Muscle of leg (tissue), 11 donors: ENCODE results near the gene C1D. TPM values are rescaled to one million over a fixed set of nuclear protein-coding genes. Genes with fewer than 3 reads are reported as not detected.
"Not testable (repeated sequence)": the region's sequence is repeated elsewhere in the genome, so short reads cannot be mapped to it uniquely, and the experiment has no call there.

Experiments used
- DNase-seq: peaks from one replicate; pipeline ENCODE4 v3.0.0; 2013
- H3K27ac ChIP-seq: one replicate; pipeline ENCODE4 v1.5.1; 2013; ENCODE audit warnings: mild to moderate bottlenecking, low read length, control low read depth
- H3K27me3 ChIP-seq: one replicate; pipeline ENCODE4 v1.6.1; 2013; ENCODE audit warnings: low read length; ENCODE audit not compliant: control insufficient read depth, insufficient read depth
- H3K36me3 ChIP-seq: one replicate; pipeline ENCODE4 v1.6.1; 2013; ENCODE audit warnings: low read length; ENCODE audit not compliant: control insufficient read depth, insufficient read depth
- H3K4me1 ChIP-seq: one replicate; pipeline ENCODE4 v1.6.1; 2013; ENCODE audit warnings: low read length; ENCODE audit not compliant: control insufficient read depth, insufficient read depth
- H3K4me3 ChIP-seq: one replicate; pipeline ENCODE4 v1.5.1; 2013; ENCODE audit warnings: low read length, control low read depth
- H3K9me3 ChIP-seq: replicated peaks from 2 replicates; pipeline ENCODE4 v1.6.1; 2013; ENCODE audit warnings: low read depth, low read length; ENCODE audit not compliant: control insufficient read depth
- whole genome bisulfite sequencing: methylation state at CpG from one replicate; pipeline ENCODE4 v1.1.5; 2013; ENCODE audit warnings: missing lambda C conversion rate; ENCODE audit not compliant: insufficient coverage; 5-methylcytosine and 5-hydroxymethylcytosine counted together
- polyA plus RNA-seq, 8 donors: library from polyadenylated mRNA; unstranded; fragments of 120-200 nt; gene quantifications; one replicate each; pipeline versions ENCODE4 v1.2.1 to v1.2.3, GENCODE V29; 2013; ENCODE audit warnings: inconsistent platforms in 1 of 8, low replicate concordance in 1 of 8; ENCODE audit not compliant: insufficient read length in 8 of 8, insufficient read depth in 1 of 8
- total RNA-seq: library from RNA; stranded (reverse); fragments of 120-200 nt; gene quantifications from one replicate; pipeline ENCODE4 v1.2.4, GENCODE V29; 2013

Gene C1D
- total and polyA plus RNA-seq, 9 donors, result 18.4 to 37.1 (median 30.0) TPM

DNA sequence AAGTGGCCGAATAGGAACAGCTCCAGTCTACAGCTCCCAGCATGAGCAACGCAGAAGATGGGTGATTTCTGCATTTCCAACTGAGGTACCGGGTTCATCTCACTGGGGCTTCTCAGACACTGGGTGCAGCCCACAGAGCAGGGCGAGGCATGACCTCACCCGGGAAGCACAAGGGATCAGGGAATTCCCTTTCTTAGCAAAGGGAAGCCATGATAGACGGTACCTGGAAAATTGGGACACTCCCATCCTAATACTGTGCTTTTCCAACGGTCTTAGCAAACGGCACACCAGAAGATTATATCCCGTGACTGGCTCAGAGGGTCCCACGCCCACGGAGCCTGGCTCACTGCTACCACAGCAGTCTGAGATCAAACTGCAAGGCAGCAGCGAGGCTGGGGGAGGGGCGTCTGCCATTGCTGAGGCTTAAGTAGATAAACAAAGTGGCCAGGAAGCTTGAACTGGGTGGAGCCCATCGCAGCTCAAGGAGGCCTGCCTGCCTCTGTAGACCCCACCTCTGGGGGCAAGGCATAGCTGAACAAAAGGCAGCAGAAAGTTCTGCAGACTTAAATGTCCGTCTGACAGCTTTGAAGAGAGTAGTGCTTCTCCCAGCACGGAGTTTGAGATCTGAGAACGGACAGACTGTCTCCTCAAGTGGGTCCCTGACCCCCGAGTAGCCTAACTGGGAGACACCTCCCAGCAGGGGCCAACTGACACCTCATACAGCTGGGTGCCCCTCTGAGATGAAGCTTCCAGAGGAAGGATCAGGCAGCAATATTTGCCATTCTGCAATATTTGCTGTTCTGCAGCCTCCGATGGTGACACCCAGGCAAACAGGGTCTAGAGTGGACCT, 1.2 kb upstream of the C1D start:
- 83% methylated on average over 14 of the region's 19 CpGs for WGBS
- H3K36me3 ChIP-seq, H3K27ac ChIP-seq, H3K4me1 ChIP-seq, H3K27me3 ChIP-seq, H3K4me3 ChIP-seq, H3K9me3 ChIP-seq: not testable (repeated sequence)
- peak; percentile 3 for DNase-seq

DNA sequence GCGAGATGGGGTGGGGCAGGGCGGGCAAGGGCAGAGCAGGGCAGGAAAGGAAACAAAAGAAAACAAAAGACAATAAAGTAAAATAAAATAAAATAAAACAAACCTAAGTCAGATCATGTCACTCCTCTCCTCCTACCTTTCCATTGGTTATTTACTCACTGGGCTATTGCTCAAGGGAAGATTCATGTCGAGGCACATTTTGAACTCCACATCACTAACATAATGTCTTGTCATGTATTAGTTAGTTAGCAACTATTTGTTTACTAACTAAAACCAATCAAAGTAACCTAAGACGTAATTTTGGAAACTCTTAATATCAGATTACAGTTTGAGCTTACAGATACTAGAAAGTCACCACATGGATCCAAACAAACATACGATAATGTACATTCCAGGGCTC, 2.2 kb downstream of the C1D start:
- Histone ChIP-seq H3K4me3 (no peak overlapping the region), H3K9me3 (no peaks in the 10 kb centered on the region), H3K36me3 (no peaks in the 10 kb centered on the region), H3K27ac (no peak overlapping the region), H3K4me1 (no peaks in the 10 kb centered on the region), H3K27me3 (no peaks in the 10 kb centered on the region)
- no CpG with 5 or more reads among the region's 5 CpGs for WGBS
- DNase-seq, result no peak

DNA sequence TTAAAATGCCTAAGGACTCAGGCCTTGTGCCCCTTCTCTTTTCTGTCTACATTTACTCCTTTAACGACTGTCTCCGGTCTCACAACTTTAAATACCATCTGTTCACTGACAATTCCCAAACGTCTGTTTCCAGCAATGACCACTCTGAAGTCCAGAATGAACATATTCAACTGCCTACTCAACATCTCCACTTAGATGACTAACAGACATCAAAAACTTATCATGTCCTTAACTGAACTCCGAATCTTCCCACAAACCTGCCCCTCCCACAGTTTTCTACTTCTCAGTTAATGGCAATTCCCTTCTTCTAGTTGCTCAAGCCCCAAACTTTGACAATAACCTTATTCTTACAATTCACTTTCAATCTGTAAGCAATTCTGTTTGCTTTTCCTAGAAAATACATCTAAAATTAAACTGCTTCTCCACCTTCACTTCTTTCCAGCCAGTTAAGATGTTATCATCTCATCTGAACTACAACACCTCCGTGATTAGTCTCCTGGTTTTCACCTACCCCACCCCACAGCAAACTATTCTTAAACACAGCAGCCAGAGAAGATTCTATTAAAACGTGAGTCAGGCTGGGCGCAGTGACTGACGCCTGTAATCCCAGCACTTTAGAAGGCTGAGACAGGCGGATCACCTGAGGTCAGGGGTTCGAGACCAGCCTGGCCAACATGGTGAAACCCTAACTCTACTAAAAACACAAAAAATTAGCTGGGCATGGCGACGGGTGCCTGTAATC, 2.8 kb downstream of the C1D start:
- Histone ChIP-seq H3K27me3 (no peaks in the 10 kb centered on the region), H3K27ac (no peak overlapping the region), H3K4me1 (no peaks in the 10 kb centered on the region), H3K9me3 (no peaks in the 10 kb centered on the region), H3K4me3 (no peak overlapping the region), H3K36me3 (no peaks in the 10 kb centered on the region)
- WGBS, result 76% methylated on average over 11 of the region's 12 CpGs
- DNase-seq, result no peak

DNA sequence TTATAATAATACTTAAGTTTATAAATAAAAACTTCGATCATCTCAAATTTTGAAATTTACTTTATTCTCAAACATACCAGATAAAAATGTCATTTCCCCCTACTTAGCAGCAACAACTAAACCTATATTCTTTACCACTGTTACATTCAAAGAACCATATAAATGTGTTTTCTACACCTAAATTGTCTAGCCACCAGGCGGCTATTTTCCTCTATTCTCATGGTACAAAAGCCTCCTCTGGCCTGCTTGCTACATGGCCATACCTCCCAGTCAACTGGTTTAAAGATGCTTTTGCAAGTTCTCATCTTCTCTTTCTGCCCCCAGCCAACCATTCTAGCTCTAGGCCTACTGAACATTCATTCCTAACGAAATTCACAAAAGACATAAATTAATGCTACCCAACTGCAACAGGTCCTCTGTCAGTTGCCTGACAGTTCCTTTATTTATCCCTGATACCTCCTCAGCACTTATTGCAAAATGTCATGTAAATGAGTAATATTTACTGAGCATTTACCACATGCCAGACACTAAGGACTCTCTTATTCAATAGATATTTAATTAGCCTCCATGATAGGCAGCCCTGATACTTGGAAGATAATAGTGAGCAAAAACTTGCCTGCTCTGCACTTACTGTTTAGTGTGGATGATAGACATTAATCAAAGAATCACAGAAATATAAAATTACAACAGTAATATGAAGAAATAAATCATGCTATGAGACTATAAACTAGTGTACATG, 5.0 kb downstream of the C1D start:
- 85% methylated on average over 2 of the region's 3 CpGs for WGBS
- Histone ChIP-seq H3K27ac (no peak overlapping the region), H3K4me1 (no peaks in the 10 kb centered on the region), H3K36me3 (no peaks in the 10 kb centered on the region), H3K27me3 (no peaks in the 10 kb centered on the region), H3K4me3 (no peak overlapping the region), H3K9me3 (no peaks in the 10 kb centered on the region)
- DNase-seq, result no peak

DNA sequence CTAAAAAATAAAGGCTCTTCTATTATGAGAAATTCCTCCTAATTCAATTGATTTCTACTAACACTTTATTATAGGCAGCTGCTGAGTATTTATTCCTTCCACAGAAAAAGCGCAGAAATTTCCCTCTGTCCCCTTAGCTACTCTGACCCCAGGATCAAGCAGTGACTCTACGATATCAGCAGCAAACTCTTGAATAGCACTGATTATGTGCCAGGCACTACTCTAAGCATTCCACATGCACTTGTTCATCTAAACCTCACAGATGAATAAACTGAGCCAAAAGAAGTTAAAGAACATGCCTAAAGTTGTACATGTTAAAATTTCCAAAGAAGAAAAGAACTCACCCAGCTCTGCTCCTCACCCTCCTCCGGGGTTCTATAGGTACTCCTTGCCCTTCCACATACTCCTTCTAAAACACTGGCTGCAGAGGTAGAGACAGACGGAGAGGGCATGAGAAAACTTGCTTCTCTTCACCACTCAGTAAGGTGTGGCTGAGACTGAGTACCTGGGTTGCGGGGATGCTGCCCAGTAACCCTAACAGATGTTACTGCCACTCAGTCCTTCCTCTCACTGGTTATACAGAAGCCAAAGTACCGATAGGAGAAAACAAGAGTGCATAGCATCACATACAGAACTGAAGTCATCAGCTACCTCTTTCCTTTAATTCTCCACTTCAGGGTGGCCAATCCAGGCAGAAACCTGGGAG, 9.9 kb downstream of the C1D start:
- 70% methylated on average over 3 of the region's 6 CpGs for WGBS

DNA sequence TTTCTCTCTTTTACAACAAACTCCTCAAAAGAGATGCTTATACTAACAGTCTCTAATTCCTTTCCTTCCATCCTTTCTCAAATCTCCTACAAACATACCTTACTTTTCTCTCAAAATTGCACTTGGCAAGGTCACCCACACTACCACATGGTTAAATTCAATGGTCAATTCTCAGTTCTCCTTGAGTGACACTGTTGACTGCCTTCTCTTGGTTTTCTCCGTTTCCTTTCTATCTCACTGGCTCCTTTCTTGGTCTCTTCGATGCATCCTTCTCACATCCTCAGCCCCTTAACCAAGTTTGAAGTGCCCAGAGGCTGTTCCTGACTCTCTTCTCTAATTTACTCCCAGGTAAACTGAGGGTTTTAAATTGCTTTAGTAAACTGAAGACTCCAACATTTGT, 12.5 kb downstream of the C1D start:
- no peaks in the 10 kb centered on the region for H3K9me3 ChIP-seq
- 95% methylated on average over 2 of the region's 2 CpGs for WGBS
- no peaks in the 10 kb centered on the region for H3K4me1 ChIP-seq
- no peak overlapping the region for H3K27ac ChIP-seq
- H3K27me3 ChIP-seq, result no peaks in the 10 kb centered on the region
- no peak overlapping the region for H3K4me3 ChIP-seq
- DNase-seq, result no peak
- no peaks in the 10 kb centered on the region for H3K36me3 ChIP-seq

More for the DNA sequence above, 9.9 kb downstream of the C1D start:
- Histone ChIP-seq H3K27ac (no peak overlapping the region), H3K36me3 (no peaks in the 10 kb centered on the region), H3K27me3 (no peaks in the 10 kb centered on the region), H3K9me3 (no peaks in the 10 kb centered on the region), H3K4me3 (no peak overlapping the region), H3K4me1 (no peaks in the 10 kb centered on the region)
- no peak for DNase-seq

DNA sequence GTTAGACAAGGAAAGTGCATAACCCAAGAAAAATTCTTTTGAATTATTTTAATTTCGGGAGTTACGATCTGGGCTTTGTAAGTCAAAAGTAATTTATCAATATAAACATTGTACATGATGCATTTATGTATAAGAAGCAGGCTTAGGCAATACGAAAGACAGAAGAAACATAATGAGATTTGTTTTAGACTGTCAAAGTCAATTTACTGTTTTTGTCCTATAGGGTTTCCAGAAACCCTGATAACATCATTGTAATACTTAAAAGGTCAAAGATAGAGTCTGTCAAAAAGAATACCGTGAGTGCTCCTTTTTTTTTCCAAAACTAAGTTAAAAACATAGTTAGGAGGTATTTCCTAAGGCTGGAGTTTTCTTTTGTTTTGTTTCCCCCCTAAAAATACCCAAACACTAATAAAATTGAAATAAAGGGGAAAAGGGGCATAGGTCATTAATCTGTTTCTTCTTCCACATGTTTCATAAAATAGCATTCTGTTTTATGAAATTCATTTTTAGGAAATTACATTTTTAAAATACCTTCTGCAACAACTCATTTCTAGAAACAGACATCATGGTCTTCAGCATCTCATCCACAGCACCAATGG, 16.1 kb downstream of the C1D start:
- no peaks in the 10 kb centered on the region for H3K27me3 ChIP-seq
- WGBS, result no CpG with 5 or more reads among the region's 4 CpGs
- no peaks in the 10 kb centered on the region for H3K4me1 ChIP-seq
- no peak overlapping the region for H3K4me3 ChIP-seq
- no peaks in the 10 kb centered on the region for H3K9me3 ChIP-seq
- no peak overlapping the region for H3K27ac ChIP-seq
- no peak for DNase-seq
- H3K36me3 ChIP-seq, result peaks cover 2% of the 10 kb centered on the region

DNA sequence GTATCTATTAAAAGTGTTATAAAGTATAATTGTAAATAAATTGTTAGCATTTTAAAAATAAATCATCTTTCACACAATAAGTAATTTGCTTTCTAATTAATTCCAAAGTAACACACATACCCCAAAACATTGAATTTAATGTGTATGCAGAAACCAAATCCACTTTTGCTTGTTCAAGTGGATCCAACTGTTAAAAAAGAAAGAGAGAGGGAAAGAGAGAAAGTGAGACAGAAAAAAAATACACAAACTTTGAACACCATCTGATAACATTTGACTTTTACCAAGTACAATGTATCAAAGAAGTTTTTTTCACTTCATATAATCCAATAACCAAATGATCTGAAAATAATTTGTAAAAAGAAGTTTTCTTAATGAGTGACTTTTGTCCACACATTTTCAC, 16.6 kb downstream of the C1D start:
- Histone ChIP-seq H3K36me3 (peaks cover 2% of the 10 kb centered on the region), H3K4me3 (no peak overlapping the region), H3K9me3 (no peaks in the 10 kb centered on the region), H3K4me1 (no peaks in the 10 kb centered on the region), H3K27ac (no peak overlapping the region), H3K27me3 (no peaks in the 10 kb centered on the region)
- DNase-seq, result no peak

DNA sequence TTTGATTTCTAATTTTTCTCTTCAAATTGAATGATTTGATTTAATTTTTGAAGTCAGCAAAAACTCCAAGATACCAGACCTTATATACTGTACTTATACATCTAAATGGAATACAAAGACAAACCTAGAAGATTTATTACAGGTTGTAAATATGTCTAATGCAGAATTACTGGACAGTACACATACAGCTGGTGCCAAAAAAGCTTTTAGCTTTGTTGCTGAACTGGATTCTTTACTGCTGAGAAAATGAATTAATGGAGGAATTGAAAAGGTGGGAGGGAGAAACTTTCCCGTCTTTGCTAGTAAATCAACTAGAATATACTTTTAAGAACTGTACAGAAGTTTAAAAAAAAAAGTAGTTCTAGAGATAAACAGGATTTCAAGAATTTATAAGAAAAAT, 17.5 kb downstream of the C1D start:
- no peak overlapping the region for H3K4me3 ChIP-seq
- H3K27ac ChIP-seq, result no peak overlapping the region
- H3K9me3 ChIP-seq, result no peaks in the 10 kb centered on the region
- H3K4me1 ChIP-seq, result no peaks in the 10 kb centered on the region
- no peaks in the 10 kb centered on the region for H3K27me3 ChIP-seq
- no peak for DNase-seq
- WGBS, result no CpG with 5 or more reads among the region's 1 CpG
- peaks cover 2% of the 10 kb centered on the region for H3K36me3 ChIP-seq
